CD4-positive, alpha-beta T cell treated with Interferon alpha-2 for 1 hour (primary cell): ENCODE results near the gene NTN1.

Source experiments
- DNase-seq, 2 donors: peaks; one replicate each; pipeline ENCODE4 v3.0.0-alpha.2; 2020 to 2022

The NTN1 gene

DNA sequence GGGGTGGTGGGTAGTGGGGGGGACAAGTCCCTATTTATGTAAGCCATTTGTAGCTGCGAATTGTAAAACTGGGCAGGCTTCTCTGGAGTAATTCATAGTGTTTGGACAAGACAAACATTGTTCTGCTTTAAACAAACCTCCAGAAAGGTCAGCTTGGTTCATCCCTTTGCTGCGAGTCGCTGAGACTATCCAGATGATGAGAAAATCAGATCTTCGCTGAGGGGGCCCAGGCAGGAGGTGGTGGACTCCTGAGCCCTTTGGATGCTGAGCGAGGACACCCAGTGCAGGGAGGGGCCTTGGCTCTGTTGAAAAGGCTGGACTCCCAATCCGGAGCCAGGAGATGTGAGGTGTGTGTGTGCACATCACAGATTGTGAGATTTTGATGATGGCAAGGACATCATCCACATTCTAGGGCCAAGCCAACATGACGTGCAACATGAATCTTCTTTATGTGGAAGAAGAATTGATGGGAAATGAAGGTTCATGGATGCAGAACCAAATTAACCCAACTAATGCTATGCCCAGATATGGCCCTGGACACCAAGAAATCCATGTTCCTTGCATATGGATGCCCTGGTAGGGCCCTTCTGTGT, 15.0 kb upstream of the NTN1 start:
- no peak for DNase-seq

DNA sequence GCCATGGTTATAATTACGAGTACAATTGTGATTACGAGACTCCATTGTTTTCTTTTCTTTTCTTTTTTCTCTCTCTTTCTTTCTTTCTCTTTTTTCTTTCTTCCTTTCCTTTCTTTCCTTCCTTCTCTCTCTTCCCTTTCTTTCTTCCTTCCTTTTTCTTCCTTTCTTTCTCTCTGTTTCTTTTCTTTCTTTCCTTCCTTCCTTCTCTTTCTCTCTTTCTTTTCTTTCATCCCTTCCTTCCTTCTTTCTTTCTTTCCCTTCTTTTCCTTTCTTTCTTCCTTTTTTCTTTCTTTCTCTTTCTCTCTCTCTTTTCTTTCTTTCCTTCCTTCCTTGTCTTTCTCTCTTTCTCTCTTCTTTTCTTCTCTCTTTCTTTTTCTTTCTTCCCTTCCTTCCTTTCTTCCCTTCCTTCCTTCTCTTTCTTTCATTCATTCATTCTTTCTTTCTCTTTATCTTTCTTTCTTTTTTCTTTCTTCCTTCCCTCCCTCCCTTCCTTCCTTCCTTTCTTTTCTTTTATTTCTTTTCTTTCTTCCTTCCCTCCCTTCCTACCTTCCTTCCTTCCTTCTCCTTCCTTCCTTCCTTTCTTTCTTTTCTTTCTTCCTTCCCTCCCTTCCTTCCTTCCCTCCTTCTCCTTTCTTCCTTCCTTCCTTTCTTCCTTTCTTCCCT, 14.1 kb upstream of the NTN1 start:
- DNase-seq, result no peak

DNA sequence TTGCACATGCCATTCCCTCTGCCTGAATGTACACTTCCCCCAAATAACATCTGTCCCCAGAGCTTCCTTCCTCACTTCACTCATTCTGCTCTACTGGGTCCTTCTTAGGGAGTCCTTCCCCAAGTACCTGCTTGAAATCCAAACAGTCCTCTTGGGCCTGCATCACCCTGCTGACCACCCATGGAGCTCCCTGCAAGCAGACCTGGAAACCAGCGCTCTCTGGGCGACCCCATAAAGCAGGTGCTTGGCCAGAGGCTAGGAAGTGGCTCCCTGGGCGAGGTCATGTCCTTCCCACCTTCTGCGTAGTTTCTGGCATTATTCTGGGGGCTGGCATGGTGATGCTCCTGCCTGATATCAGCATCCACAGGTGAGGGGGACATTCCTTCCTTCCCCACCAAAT, 12.2 kb upstream of the NTN1 start:
- no peak for DNase-seq

DNA sequence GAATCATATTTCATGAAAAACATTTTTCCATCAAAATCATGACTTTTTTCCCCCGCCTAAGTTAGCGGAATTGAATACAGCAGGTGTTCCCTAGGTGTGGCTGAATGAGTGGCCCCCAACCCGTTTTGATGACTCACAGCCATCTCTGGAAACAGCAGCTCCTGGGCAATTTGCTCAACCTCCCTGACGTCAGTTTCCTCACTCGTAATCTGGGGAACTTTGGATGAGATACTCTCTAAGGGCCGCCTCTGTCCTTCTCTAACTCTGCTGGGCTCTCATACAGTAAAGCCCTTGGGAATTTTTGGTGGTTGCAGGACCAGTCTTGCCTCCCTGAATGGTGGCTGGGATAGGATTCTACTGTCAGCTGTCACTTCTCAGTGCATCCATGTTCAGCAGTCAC, 11.6 kb upstream of the NTN1 start:
- DNase-seq, result no peak

- no peak for DNase-seq
Measured at GRCh38 chr17:9011001-9011400, 10.3 kb upstream of the NTN1 start.

- DNase-seq, result no peak
Measured at GRCh38 chr17:9016941-9017552, 4.3 kb upstream of the NTN1 start.

- no peak for DNase-seq
Measured at GRCh38 chr17:9018726-9019125, 2.6 kb upstream of the NTN1 start.

DNA sequence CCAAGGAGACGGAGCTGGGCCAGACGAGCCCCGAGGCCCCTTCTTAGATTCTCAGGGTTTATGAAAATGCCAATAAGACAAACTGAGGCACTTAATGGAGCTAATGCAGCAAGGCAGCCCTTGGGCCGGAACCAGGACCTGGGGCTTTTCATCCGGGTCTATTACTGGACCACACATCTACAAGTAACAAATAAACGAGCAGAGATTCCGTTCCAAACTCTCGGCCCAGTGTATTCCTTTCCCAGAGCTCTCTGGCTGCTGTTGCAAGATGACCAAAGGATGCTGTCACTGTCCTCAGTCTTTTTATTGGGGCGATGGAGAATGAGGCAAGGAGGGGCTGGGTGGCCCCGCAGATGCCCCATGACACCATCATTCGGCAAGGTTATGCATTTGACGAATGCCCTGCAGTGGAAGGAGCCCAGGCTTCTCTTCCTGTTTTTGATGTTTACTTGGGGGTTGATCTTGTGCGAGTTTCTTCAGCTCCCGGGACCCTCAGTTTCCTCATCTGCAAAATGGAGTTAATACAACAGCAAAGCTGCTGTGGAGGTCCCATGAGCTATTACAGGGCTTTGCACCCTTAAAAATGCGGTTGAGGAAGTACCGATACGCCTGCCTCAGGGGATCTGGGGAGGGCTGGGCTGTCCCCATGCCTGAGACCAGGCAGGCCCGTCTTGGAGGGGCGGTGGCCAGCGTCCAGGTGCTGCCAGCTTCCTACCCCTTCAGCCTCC, 1.1 kb upstream of the NTN1 start:
- DNase-seq, result no peak

DNA sequence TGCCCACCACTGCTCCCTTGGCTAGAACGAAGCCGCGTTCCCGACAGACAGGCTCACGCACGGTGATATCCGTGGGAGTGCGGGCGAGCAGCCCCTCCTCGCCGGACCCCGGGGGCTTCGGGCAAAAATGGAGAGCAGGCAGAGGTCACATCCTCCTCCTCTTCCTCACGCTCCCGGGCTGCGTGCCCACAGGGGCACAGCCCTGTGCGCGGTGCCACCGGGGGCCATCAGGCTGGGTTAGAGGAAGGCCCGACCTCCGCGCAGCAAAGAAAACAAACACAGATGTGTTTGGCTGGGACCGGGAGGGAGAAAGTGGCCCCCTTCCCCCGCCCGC, 519 bp upstream of the NTN1 start:
- no peak for DNase-seq

- no peak for DNase-seq
Measured at GRCh38 chr17:9021992-9022572, 772 bp downstream of the NTN1 start.

- DNase-seq, result no peak
Measured at GRCh38 chr17:9022573-9023391, 1.5 kb downstream of the NTN1 start.

GRCh38 chr17:9023392-9024218, 2.3 kb downstream of the NTN1 start:
- DNase-seq, result no peak

- DNase-seq, result no peak
Measured at GRCh38 chr17:9024497-9024896, 3.2 kb downstream of the NTN1 start.

GRCh38 chr17:9026741-9027140, 5.4 kb downstream of the NTN1 start:
- DNase-seq, result no peak

DNA sequence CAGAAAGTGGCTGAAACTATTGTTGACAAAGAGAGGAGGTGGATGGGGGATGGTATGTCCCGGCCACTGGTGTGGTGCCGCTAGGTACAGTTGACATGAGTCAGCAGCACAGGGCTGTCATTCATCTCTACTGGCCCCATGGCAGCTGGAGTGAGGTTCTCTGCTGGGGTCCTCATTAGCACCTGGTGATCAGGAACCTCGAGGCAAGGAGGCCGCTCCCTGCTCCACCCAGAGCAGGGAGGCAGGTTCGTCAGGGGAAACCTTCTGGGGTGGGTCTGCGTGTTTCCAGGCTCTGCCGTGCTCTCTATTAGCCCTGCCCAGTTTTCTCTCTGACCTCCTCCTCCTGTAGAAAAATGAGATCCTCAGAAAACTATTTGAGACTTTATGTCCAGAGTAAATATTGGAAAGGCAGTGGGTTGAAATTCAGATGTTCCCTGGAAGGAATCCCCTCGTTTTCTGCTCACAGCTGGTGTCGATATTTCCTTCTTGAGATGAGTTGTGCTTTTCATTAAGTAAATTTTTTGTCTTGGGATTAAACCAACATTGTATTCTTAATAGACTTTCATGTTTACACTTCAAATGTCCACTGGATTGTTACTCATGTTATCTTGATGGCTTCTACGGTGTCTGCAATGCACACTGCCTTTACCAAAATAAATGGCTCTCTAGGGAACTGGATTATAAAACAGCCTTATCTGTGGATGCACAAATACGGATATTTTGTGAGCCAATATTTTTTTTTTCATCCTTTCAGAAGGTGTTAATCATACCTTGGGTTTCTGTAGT, 7.1 kb downstream of the NTN1 start:
- no peak for DNase-seq

- DNase-seq, result no peak
Measured at GRCh38 chr17:9028988-9029570, 7.8 kb downstream of the NTN1 start.

DNA sequence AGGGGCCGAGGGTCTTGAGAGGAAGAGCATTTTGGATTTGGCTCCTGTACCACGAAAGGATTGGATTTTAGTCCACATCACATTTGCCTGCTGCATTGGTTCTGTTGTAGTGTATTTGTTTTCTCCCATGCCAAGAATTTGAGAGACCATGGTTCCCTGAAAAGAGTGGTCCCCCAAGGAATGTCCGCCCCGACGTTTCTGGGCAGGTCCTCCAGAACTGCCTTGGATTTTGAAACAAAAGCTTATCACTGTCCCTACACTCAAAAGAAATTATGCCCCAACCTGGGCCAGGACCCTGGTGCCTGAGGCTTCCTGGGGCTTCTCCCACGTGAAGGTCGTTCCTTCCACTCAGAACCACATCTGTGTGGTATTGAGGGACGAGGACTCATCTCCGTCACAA, 10.8 kb downstream of the NTN1 start:
- no peak for DNase-seq

- DNase-seq, result no peak
Measured at GRCh38 chr17:9032583-9032982, 11.3 kb downstream of the NTN1 start.

DNA sequence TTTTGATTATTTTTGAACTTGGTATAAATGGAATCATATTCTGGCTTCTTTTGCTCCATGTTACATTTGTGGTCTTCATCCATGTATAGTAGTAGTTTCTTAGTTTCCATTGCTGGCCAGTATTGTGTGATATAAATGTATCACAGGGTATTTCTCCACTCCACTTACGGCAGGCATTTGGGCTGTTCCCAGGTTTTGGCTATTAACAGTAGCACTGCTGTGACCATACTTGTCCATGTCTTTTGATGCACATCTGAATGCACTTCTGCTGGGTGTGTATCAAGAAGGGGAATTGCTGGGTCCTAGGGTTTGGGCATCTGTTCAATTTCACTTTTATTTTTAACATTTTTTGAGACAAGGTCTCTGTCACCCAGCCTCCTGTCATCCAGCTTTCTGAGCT, 13.9 kb downstream of the NTN1 start:
- DNase-seq, result no peak

- no peak for DNase-seq
Measured at GRCh38 chr17:9036336-9036735, 15.0 kb downstream of the NTN1 start.

DNA sequence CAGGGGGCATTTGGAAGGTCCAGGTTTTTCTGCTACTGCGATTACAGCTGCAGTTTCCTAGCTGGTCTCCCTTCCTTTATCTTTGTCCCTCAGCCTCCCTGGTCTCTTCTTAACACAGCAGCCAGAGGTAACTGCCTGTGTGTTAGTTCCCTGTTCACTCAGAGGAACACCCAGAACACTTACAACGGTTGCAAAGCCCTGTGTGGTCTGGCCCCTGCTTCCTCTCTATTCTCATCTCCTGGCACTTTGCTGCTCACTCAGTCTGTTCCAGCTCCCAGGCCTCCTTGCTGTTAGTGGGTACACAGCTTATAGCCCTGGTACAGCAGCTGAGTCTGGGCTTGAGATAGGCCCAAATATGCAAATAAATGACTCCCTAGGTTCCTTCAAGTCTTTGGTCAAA, 16.4 kb downstream of the NTN1 start:
- DNase-seq, result no peak
